Prostate gland (tissue), 2 donors: ENCODE measurements around the gene SCGN.

Experiments used
- POLR2A ChIP-seq: fragments of 450-650 bp; IDR thresholded peaks from one replicate; pipeline ENCODE4 v1.6.1; 2016; ENCODE audit warnings: antibody characterized with exemption, mild to moderate bottlenecking
- POLR2AphosphoS5 ChIP-seq: sonication (generic); formaldehyde crosslinking; IDR thresholded peaks from one replicate; pipeline ENCODE4 v1.6.1; 2017; ENCODE audit warnings: antibody characterized with exemption
- TF ChIP-seq, protein P1 (sequence below), 4 experiments: fragments of 200-600 bp in 2 of 4; fragments of 450-650 bp in 2 of 4; sonication (generic) in 2 of 4; IDR thresholded peaks; 1 replicate in 3 of 4; 2 replicates in 1 of 4; pipeline ENCODE4 v1.5.1; 2016 to 2019; ENCODE audit warnings: antibody characterized with exemption in 4 of 4, mild to moderate bottlenecking in 2 of 4, moderate library complexity in 2 of 4

DNA sequence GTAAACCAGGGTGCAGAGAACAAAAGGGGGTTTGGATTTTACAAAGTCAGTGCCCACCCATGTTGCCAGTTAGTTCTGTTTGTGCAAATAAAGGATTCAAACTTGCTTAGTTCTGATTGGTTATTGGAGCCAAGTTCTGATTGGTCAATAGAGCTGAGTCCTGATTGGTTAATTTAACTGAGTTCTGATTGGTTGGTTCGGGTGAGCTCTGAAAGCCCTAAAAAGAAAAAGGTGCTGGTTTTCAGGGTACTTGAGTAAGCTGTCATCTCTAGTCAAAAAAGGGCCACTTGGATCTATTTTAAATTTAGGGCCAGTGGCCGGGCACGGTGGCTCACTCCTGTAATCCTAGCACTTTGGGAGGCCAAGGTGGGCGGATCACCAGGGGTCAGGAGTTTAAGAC is 47.6 kb downstream of the SCGN start:
- TF ChIP-seq, protein P1, sequence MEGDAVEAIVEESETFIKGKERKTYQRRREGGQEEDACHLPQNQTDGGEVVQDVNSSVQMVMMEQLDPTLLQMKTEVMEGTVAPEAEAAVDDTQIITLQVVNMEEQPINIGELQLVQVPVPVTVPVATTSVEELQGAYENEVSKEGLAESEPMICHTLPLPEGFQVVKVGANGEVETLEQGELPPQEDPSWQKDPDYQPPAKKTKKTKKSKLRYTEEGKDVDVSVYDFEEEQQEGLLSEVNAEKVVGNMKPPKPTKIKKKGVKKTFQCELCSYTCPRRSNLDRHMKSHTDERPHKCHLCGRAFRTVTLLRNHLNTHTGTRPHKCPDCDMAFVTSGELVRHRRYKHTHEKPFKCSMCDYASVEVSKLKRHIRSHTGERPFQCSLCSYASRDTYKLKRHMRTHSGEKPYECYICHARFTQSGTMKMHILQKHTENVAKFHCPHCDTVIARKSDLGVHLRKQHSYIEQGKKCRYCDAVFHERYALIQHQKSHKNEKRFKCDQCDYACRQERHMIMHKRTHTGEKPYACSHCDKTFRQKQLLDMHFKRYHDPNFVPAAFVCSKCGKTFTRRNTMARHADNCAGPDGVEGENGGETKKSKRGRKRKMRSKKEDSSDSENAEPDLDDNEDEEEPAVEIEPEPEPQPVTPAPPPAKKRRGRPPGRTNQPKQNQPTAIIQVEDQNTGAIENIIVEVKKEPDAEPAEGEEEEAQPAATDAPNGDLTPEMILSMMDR (IDR thresholded peaks at IDR 0.05) = no peak
- TF ChIP-seq POLR2A (no peak), POLR2AphosphoS5 (no peak)
